B cell (primary cell): ENCODE measurements around the gene RPL36. TPM values are rescaled to one million over a fixed set of nuclear protein-coding genes. Genes with fewer than 3 reads are reported as not detected.

Experiments
- ATAC-seq: fragments of 200-7000 bp; cut with Tn5 transposase; one replicate; pipeline ENCODE4 v1.10.0; 2021; ENCODE audit warnings: low read depth, mild to moderate bottlenecking, moderate number of reproducible peaks, moderate library complexity
- CTCF ChIA-PET: fragments of 350-600 bp; sonication (Branson Sonifier 250); formaldehyde crosslinking; loops from one replicate; lab custom pipeline; 2021; ENCODE audit warnings: antibody characterized with exemption, inconsistent platforms; lab: Charles Lee
- POLR2A ChIA-PET: fragments of 350-600 bp; sonication (Branson Sonifier 250); formaldehyde crosslinking; loops from one replicate; lab custom pipeline; 2021; ENCODE audit warnings: antibody characterized with exemption; lab: Charles Lee
- DNase-seq: peaks from one replicate; pipeline ENCODE4 v3.0.0; 2013
- H2AFZ ChIP-seq: 2 replicates; pipeline ENCODE4 v1.6.1; 2012; ENCODE audit warnings: mild to moderate bottlenecking, low read depth, low read length; ENCODE audit not compliant: insufficient read depth, poor library complexity, severe bottlenecking
- H3K27ac ChIP-seq, 2 donors: 1 replicate in 1 of 2; 2 replicates in 1 of 2; pipeline ENCODE4 v1.5.1; 2012 to 2013; ENCODE audit warnings: low read length in 2 of 2, mild to moderate bottlenecking in 2 of 2, moderate library complexity in 1 of 2
- H3K27me3 ChIP-seq, 4 experiments: fragments of 200-600 bp in 1 of 4; sonication (generic) in 1 of 4; replicated peaks in 1 of 4; 1 replicate in 2 of 4; 2 replicates in 2 of 4; pipeline versions ENCODE4 v1.6.1 to v1.7.0; 2013 to 2016; ENCODE audit warnings: low read length in 3 of 4, mild to moderate bottlenecking in 2 of 4, mixed read lengths in 1 of 4, moderate library complexity in 1 of 4; ENCODE audit not compliant: insufficient read depth in 4 of 4, control insufficient read depth in 3 of 4; ENCODE audit errors: control extremely low read depth in 1 of 4
- H3K36me3 ChIP-seq, 2 experiments: replicated peaks in 1 of 2; 1 replicate in 1 of 2; 2 replicates in 1 of 2; pipeline versions ENCODE4 v1.6.1 to v1.7.1; 2013; ENCODE audit warnings: low read length in 1 of 2; ENCODE audit not compliant: insufficient read depth in 2 of 2, control insufficient read depth in 1 of 2; ENCODE audit errors: control extremely low read depth in 1 of 2, extremely low read depth in 1 of 2
- H3K4me1 ChIP-seq, 2 donors: fragments of 200-600 bp in 1 of 2; sonication (generic) in 1 of 2; 1 replicate in 1 of 2; 2 replicates in 1 of 2; pipeline versions ENCODE4 v1.5.1 to v1.6.1; 2013 to 2017; ENCODE audit warnings: low read length in 2 of 2; ENCODE audit not compliant: control insufficient read depth in 2 of 2, insufficient read depth in 2 of 2
- H3K4me2 ChIP-seq: replicated peaks from 2 replicates; pipeline ENCODE3; 2012; ENCODE audit warnings: mild to moderate bottlenecking, low read depth, low read length; ENCODE audit not compliant: poor library complexity, severe bottlenecking
- H3K4me3 ChIP-seq, 5 experiments: fragments of 200-600 bp in 1 of 5; sonication (generic) in 1 of 5; 1 replicate in 3 of 5; 2 replicates in 2 of 5; pipeline versions ENCODE4 v1.5.1 to v1.7.0; 2011 to 2016; ENCODE audit warnings: low read length in 4 of 5, mild to moderate bottlenecking in 4 of 5, low read depth in 2 of 5, control low read depth in 1 of 5, moderate library complexity in 1 of 5; ENCODE audit not compliant: insufficient read depth in 1 of 5; ENCODE audit errors: control extremely low read depth in 1 of 5, extremely low read depth in 1 of 5
- H3K79me2 ChIP-seq: fragments of 200-600 bp; sonication (generic); one replicate; pipeline ENCODE4 v1.6.0; 2016; ENCODE audit warnings: low read length; ENCODE audit not compliant: control insufficient read depth, insufficient read depth
- H3K9ac ChIP-seq: fragments of 200-600 bp; sonication (generic); 2 replicates; pipeline ENCODE4 v1.6.1; 2017; ENCODE audit warnings: mild to moderate bottlenecking, low read length, moderate library complexity
- H3K9me3 ChIP-seq, 3 donors: one replicate each; pipeline versions ENCODE4 v1.6.1 to v1.7.1; 2013; ENCODE audit warnings: low read length in 2 of 3; ENCODE audit not compliant: control insufficient read depth in 2 of 3, insufficient read depth in 1 of 3; ENCODE audit errors: control extremely low read depth in 1 of 3
- H4K20me1 ChIP-seq: 2 replicates; pipeline ENCODE4 v1.6.0; 2012; ENCODE audit warnings: mild to moderate bottlenecking, low read length; ENCODE audit not compliant: insufficient read depth, control insufficient read depth, poor library complexity, severe bottlenecking
- H3K27ac Mint-ChIP-seq: one replicate; pipeline ENCODE4 v1.8.0; 2021; ENCODE audit warnings: mixed read lengths
- H3K27me3 Mint-ChIP-seq: one replicate; pipeline ENCODE4 v1.8.0; 2021; ENCODE audit warnings: mixed read lengths
- H3K4me1 Mint-ChIP-seq: one replicate; pipeline ENCODE4 v1.8.0; 2021; ENCODE audit warnings: mixed read lengths
- H3K4me3 Mint-ChIP-seq: one replicate; pipeline ENCODE4 v1.8.0; 2021; ENCODE audit warnings: mixed read lengths
- H3K9me3 Mint-ChIP-seq: one replicate; pipeline ENCODE4 v1.8.0; 2022; ENCODE audit warnings: mixed read lengths; ENCODE audit not compliant: insufficient read depth
- CTCF ChIP-seq: fragments of 200-600 bp; IDR thresholded peaks from one replicate; pipeline ENCODE4 v1.8.0; 2022; ENCODE audit warnings: antibody characterized with exemption, mild to moderate bottlenecking
- EZH2 ChIP-seq: IDR thresholded peaks from 2 replicates; pipeline ENCODE4 v1.6.1; 2012; ENCODE audit warnings: borderline replicate concordance, low read depth, mild to moderate bottlenecking, moderate library complexity, low read length; ENCODE audit not compliant: insufficient read depth, poor library complexity, severe bottlenecking
- WGBS: methylation state at CpG from one replicate; pipeline ENCODE4 v1.1.5; 2013; ENCODE audit warnings: missing lambda C conversion rate; ENCODE audit not compliant: insufficient coverage; 5-methylcytosine and 5-hydroxymethylcytosine counted together
- intact Hi-C: fragments of 100-400 bp; cut with micrococcal nuclease; formaldehyde crosslinking; loops from one replicate; pipeline ENCODE4 v1.10.0; 2022
- polyA plus RNA-seq: library from polyadenylated mRNA; depleted of rRNA; stranded (reverse); fragments of >200 nt; gene quantifications from 2 replicates; pipeline ENCODE4 v1.2.3, GENCODE V29; 2012
- total RNA-seq, 2 donors: library from RNA; stranded (reverse); fragments of 120-200 nt in 1 of 2; gene quantifications; 1 replicate in 1 of 2; 2 replicates in 1 of 2; pipeline versions ENCODE4 v1.2.3 to v1.2.4, GENCODE V29; 2013 to 2022

RPL36 gene
- total and polyA plus RNA-seq, 2 donors (not counting 1 experiment from before 2014, with no cell fraction given): 899 to 983 TPM

- Mint-ChIP-seq H3K4me1 (peaks cover 23% of the 10 kb centered on the region), H3K4me3 (no peak overlapping the region), H3K27me3 (no peaks in the 10 kb centered on the region), H3K9me3 (no peaks in the 10 kb centered on the region), H3K27ac (no peak overlapping the region)
- intact Hi-C loops: no loop called here
- H3K9ac ChIP-seq: no peak overlapping the region
- DNase-seq: no peak
- H3K36me3 ChIP-seq: peaks cover 0 to 39% of the 10 kb centered on the region in 2 experiments
- no peak overlapping the region for H2AFZ ChIP-seq
- H4K20me1 ChIP-seq: peaks cover 47% of the 10 kb centered on the region
- TF ChIP-seq EZH2 (no peak), CTCF (no peak)
- peaks cover 47% of the 10 kb centered on the region for H3K79me2 ChIP-seq
- ChIA-PET CTCF (interaction anchor here (0.7 kb wide), 1 partner anchor 24 kb away, joined by 3 read pairs; no protein-coding TSS in a partner anchor), POLR2A (interaction anchor here (0.6 to 0.7 kb wide), 4 partner anchors 32 to 1687 kb away, joined by 4 to 7 read pairs (median 4); no protein-coding TSS in a partner anchor)
- no peaks in the 10 kb centered on the region for H3K27me3 ChIP-seq
- no peak overlapping the region for H3K27ac ChIP-seq
- no peak overlapping the region for H3K4me2 ChIP-seq
- no peaks in the 10 kb centered on the region for H3K9me3 ChIP-seq
- WGBS: 100% methylated on average over 6 of the region's 10 CpGs
- H3K4me1 ChIP-seq: peaks cover 12 to 18% of the 10 kb centered on the region in 2 donors
- no peak overlapping the region for H3K4me3 ChIP-seq
- ATAC-seq: no peak
Observed at GRCh38 chr19:5714816-5715215, 24.7 kb downstream of the RPL36 start.

- Histone ChIP-seq H3K27ac (no peak overlapping the region), H3K4me2 (no peak overlapping the region), H3K9ac (no peak overlapping the region), H4K20me1 (peaks cover 40% of the 10 kb centered on the region), H3K4me1 (peaks cover 12 to 26% of the 10 kb centered on the region in 2 donors), H3K79me2 (peaks cover 47% of the 10 kb centered on the region), H2AFZ (no peak overlapping the region), H3K27me3 (no peaks in the 10 kb centered on the region), H3K9me3 (peaks cover 0 to 8% (median 0%) of the 10 kb centered on the region in 3 donors), H3K4me3 (no peak overlapping the region), H3K36me3 (peaks cover 0 to 21% of the 10 kb centered on the region in 2 experiments)
- no peak overlapping the region for H3K4me3 Mint-ChIP-seq
- POLR2A ChIA-PET: interaction anchor here (0.7 kb wide), 1 partner anchor 1365 kb away, joined by 4 read pairs; no protein-coding TSS in a partner anchor
- H3K9me3 Mint-ChIP-seq: no peaks in the 10 kb centered on the region
- H3K27ac Mint-ChIP-seq: no peak overlapping the region
- DNase-seq: no peak
- no peaks in the 10 kb centered on the region for H3K27me3 Mint-ChIP-seq
- WGBS: 93% methylated on average over 7 of the region's 8 CpGs
- ATAC-seq: no peak
- H3K4me1 Mint-ChIP-seq: peaks cover 27% of the 10 kb centered on the region
- no peak for TF ChIP-seq EZH2
- no peak for TF ChIP-seq CTCF
- intact Hi-C loops: no loop called here
- CTCF ChIA-PET: interaction anchor here (0.6 to 1.2 kb wide), 2 partner anchors 27 to 31 kb away, joined by 3 read pairs; partner anchors contain the start of gene RPL36
Observed at GRCh38 chr19:5717215-5717935, 27.3 kb downstream of the RPL36 start.
